Measurements from ENCODE around the gene TMBIM1. TPM values are rescaled to one million over a fixed set of nuclear protein-coding genes. Genes with fewer than 3 reads are reported as not detected.

Gene TMBIM1
- total RNA-seq, 1 experiment from 2014 or later = 23.3 TPM

GRCh38 chr2:218262631-218263586 is 29.4 kb downstream of the TMBIM1 start:
- Histone ChIP-seq H4K20me1 (ENCODE audit: insufficient read depth, low read depth, low read length) (no peaks in the 10 kb centered on the region), H3K27me3 (ENCODE audit: low read length) (no peaks in the 10 kb centered on the region), H3K79me2 (ENCODE audit: low read length) (no peaks in the 10 kb centered on the region), H3K4me1 (ENCODE audit: low read length) (peaks cover 16% of the 10 kb centered on the region), H2AFZ (ENCODE audit: low read length) (no peak overlapping the region), H3K9me2 (replicated peaks; ENCODE audit: insufficient read depth, low read length) (no peaks in the 10 kb centered on the region), H3K36me3 (ENCODE audit: insufficient read depth, low read length) (peaks cover 6% of the 10 kb centered on the region; the same call in 1 of the 2 replicates), H3K9ac (ENCODE audit: low read length) (no peak overlapping the region), H3K4me3 (ENCODE audit: low read length) (no peak overlapping the region), H3K27ac (ENCODE audit: low read length) (no peak overlapping the region), H3K4me2 (ENCODE audit: low read depth, low read length, poor library complexity, severe bottlenecking) (no peak overlapping the region), H3K9me3 (ENCODE audit: low read length) (no peaks in the 10 kb centered on the region)
- DNase-seq = no peak

GRCh38 chr2:218262237-218262600 is 30.1 kb downstream of the TMBIM1 start:
- Histone ChIP-seq H3K9me3 (ENCODE audit: low read length) (no peaks in the 10 kb centered on the region), H3K36me3 (ENCODE audit: insufficient read depth, low read length) (peaks cover 6% of the 10 kb centered on the region; the same call in 1 of the 2 replicates), H4K20me1 (ENCODE audit: insufficient read depth, low read depth, low read length) (no peaks in the 10 kb centered on the region), H3K4me2 (ENCODE audit: low read depth, low read length, poor library complexity, severe bottlenecking) (no peak overlapping the region), H3K27ac (ENCODE audit: low read length) (no peak overlapping the region), H3K27me3 (ENCODE audit: low read length) (no peaks in the 10 kb centered on the region), H3K9me2 (replicated peaks; ENCODE audit: insufficient read depth, low read length) (no peaks in the 10 kb centered on the region), H2AFZ (ENCODE audit: low read length) (no peak overlapping the region), H3K79me2 (ENCODE audit: low read length) (no peaks in the 10 kb centered on the region), H3K4me3 (ENCODE audit: low read length) (no peak overlapping the region), H3K4me1 (ENCODE audit: low read length) (peaks cover 23% of the 10 kb centered on the region), H3K9ac (ENCODE audit: low read length) (no peak overlapping the region)
- no peak for DNase-seq

DNA sequence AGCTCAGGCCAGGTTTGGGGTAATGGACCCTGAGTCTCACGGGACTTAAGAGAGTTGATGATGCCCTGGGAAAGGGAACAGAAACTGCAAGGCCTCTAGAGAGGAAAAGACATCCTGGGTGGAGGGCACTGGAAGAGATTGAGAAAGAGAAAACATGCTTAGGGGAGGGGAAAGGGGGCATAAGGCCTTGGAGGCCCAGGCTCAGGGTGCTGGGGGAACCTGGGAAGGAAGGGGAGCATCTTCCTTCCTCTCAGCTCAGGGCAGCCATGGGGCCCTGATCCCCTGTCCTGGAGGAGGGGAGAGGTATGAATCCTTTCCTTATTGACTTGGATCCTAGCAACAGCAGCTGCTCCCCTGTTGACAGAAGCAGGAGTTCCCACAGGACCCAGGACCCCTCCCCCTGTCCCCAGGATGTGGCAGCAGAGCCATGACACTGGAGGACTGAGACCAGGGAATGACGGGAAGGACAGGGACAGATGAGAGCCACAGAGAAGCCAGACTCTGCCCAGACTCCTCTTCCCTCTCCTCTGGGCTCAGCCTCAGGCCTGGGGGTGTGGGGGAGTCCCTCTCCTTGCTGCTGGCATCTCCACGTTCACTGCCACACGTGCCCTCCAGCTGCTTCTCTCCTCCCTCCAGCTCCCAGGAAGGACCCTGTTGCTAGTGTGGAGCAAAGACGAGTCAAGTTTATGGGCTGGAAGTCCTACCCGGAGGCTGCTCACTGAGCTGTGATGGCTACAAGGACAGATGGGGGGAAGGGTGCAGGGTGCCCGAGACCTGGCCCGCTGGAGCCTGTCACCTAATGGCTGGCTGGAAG is 30.7 kb downstream of the TMBIM1 start:
- H3K4me2 ChIP-seq (ENCODE audit: low read depth, low read length, poor library complexity, severe bottlenecking) = peak overlapping the region; percentile 6
- no peaks in the 10 kb centered on the region for H3K9me3 ChIP-seq (ENCODE audit: low read length)
- peak; percentile 65 for DNase-seq
- no peaks in the 10 kb centered on the region for H3K27me3 ChIP-seq (ENCODE audit: low read length)
- H3K9me2 ChIP-seq (replicated peaks; ENCODE audit: insufficient read depth, low read length) = no peaks in the 10 kb centered on the region
- peaks cover 29% of the 10 kb centered on the region for H3K4me1 ChIP-seq (ENCODE audit: low read length)
- H3K27ac ChIP-seq (ENCODE audit: low read length) = peak overlapping the region; percentile 32; the same call in 1 of the 2 replicates
- H4K20me1 ChIP-seq (ENCODE audit: insufficient read depth, low read depth, low read length) = no peaks in the 10 kb centered on the region
- H2AFZ ChIP-seq (ENCODE audit: low read length) = no peak overlapping the region
- H3K79me2 ChIP-seq (ENCODE audit: low read length) = no peaks in the 10 kb centered on the region
- H3K9ac ChIP-seq (ENCODE audit: low read length) = no peak overlapping the region
- H3K36me3 ChIP-seq (ENCODE audit: insufficient read depth, low read length) = peaks cover 3% of the 10 kb centered on the region; the same call in 1 of the 2 replicates
- H3K4me3 ChIP-seq (ENCODE audit: low read length) = no peak overlapping the region

- Histone ChIP-seq H4K20me1 (ENCODE audit: insufficient read depth, low read depth, low read length) (no peaks in the 10 kb centered on the region), H3K27ac (ENCODE audit: low read length) (peak within 1 kb of the TSS; percentile 32; the same call in 1 of the 2 replicates), H3K4me1 (ENCODE audit: low read length) (peaks cover 30% of the 10 kb centered on the region), H3K9me2 (replicated peaks; ENCODE audit: insufficient read depth, low read length) (no peaks in the 10 kb centered on the region), H3K4me3 (ENCODE audit: low read length) (no peak within 1 kb of the TSS), H3K79me2 (ENCODE audit: low read length) (no peaks in the 10 kb centered on the region), H3K36me3 (ENCODE audit: insufficient read depth, low read length) (peaks cover 3% of the 10 kb centered on the region; the same call in 1 of the 2 replicates), H2AFZ (ENCODE audit: low read length) (no peak within 1 kb of the TSS), H3K9me3 (ENCODE audit: low read length) (no peaks in the 10 kb centered on the region), H3K27me3 (ENCODE audit: low read length) (no peaks in the 10 kb centered on the region), H3K9ac (ENCODE audit: low read length) (no peak within 1 kb of the TSS), H3K4me2 (ENCODE audit: low read depth, low read length, poor library complexity, severe bottlenecking) (peak within 1 kb of the TSS; percentile 6)
- DNase-seq = no peak
These were observed 31.4 kb downstream of the TMBIM1 start, which contains the start of gene GPBAR1 for GRCh38 chr2:218260742-218261422. Gene GPBAR1, plus strand, starts transcription at chr2:218261015. Its CDS starts 1,710 bp downstream, at chr2:218262725.

DNA sequence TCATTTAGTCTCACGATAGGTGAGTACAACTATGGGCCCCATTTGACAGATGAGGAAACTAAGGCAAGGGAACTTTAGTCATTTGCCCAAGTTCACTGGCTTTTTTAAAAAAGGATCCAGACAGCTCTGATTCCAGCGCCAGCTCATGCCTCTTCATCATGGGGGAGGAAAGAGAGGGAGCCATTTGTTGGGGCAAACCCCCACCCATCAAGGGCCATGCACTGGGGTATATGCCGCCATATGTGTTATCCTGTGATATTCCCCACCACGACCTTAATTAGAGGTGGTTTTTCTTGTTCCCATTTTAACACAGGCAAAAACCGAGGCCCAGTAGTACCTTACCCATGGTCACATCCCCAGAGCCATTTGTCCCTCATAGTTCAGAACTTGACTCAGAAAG is 32.1 kb downstream of the TMBIM1 start:
- Histone ChIP-seq H3K4me2 (ENCODE audit: low read depth, low read length, poor library complexity, severe bottlenecking) (no peak overlapping the region), H4K20me1 (ENCODE audit: insufficient read depth, low read depth, low read length) (no peaks in the 10 kb centered on the region), H3K27me3 (ENCODE audit: low read length) (no peaks in the 10 kb centered on the region), H3K4me1 (ENCODE audit: low read length) (peaks cover 30% of the 10 kb centered on the region), H2AFZ (ENCODE audit: low read length) (no peak overlapping the region), H3K4me3 (ENCODE audit: low read length) (no peak overlapping the region), H3K9me3 (ENCODE audit: low read length) (no peaks in the 10 kb centered on the region), H3K9me2 (replicated peaks; ENCODE audit: insufficient read depth, low read length) (no peaks in the 10 kb centered on the region), H3K9ac (ENCODE audit: low read length) (no peak overlapping the region), H3K36me3 (ENCODE audit: insufficient read depth, low read length) (peaks cover 9% of the 10 kb centered on the region; the same call in 1 of the 2 replicates), H3K27ac (ENCODE audit: low read length) (no peak overlapping the region), H3K79me2 (ENCODE audit: low read length) (no peaks in the 10 kb centered on the region)
- DNase-seq = no peak

GRCh38 chr2:218259099-218259961 is 33.0 kb downstream of the TMBIM1 start:
- H3K9me3 ChIP-seq (ENCODE audit: low read length) = no peaks in the 10 kb centered on the region
- no peak for DNase-seq
- peaks cover 30% of the 10 kb centered on the region for H3K4me1 ChIP-seq (ENCODE audit: low read length)
- H3K4me2 ChIP-seq (ENCODE audit: low read depth, low read length, poor library complexity, severe bottlenecking) = no peak overlapping the region
- no peaks in the 10 kb centered on the region for H3K79me2 ChIP-seq (ENCODE audit: low read length)
- H3K4me3 ChIP-seq (ENCODE audit: low read length) = no peak overlapping the region
- no peaks in the 10 kb centered on the region for H4K20me1 ChIP-seq (ENCODE audit: insufficient read depth, low read depth, low read length)
- H3K9ac ChIP-seq (ENCODE audit: low read length) = no peak overlapping the region
- peaks cover 9% of the 10 kb centered on the region; the same call in 1 of the 2 replicates for H3K36me3 ChIP-seq (ENCODE audit: insufficient read depth, low read length)
- H3K27me3 ChIP-seq (ENCODE audit: low read length) = no peaks in the 10 kb centered on the region
- H3K27ac ChIP-seq (ENCODE audit: low read length) = no peak overlapping the region
- no peaks in the 10 kb centered on the region for H3K9me2 ChIP-seq (replicated peaks; ENCODE audit: insufficient read depth, low read length)
- no peak overlapping the region for H2AFZ ChIP-seq (ENCODE audit: low read length)

GRCh38 chr2:218257390-218257981 is 34.8 kb downstream of the TMBIM1 start:
- H3K9me2 ChIP-seq (replicated peaks; ENCODE audit: insufficient read depth, low read length) = no peaks in the 10 kb centered on the region
- peak overlapping the region; percentile 77 for H3K27ac ChIP-seq (ENCODE audit: low read length)
- no peak overlapping the region for H3K4me3 ChIP-seq (ENCODE audit: low read length)
- H3K36me3 ChIP-seq (ENCODE audit: insufficient read depth, low read length) = peaks cover 26% of the 10 kb centered on the region; the same call in 1 of the 2 replicates
- no peak overlapping the region for H2AFZ ChIP-seq (ENCODE audit: low read length)
- no peaks in the 10 kb centered on the region for H3K27me3 ChIP-seq (ENCODE audit: low read length)
- H3K4me1 ChIP-seq (ENCODE audit: low read length) = peaks cover 30% of the 10 kb centered on the region
- no peaks in the 10 kb centered on the region for H3K9me3 ChIP-seq (ENCODE audit: low read length)
- H3K79me2 ChIP-seq (ENCODE audit: low read length) = no peaks in the 10 kb centered on the region
- no peak overlapping the region for H3K9ac ChIP-seq (ENCODE audit: low read length)
- DNase-seq = peak; percentile 93
- peak overlapping the region; percentile 35 for H3K4me2 ChIP-seq (ENCODE audit: low read depth, low read length, poor library complexity, severe bottlenecking)
- no peaks in the 10 kb centered on the region for H4K20me1 ChIP-seq (ENCODE audit: insufficient read depth, low read depth, low read length)

Measured in Karpas-422 (cell line).